DMS153 treated with DMSO at 0.1 percent for 48 hours (cell line): Measurements from ENCODE around the gene DYNLT2B.
"Not testable (repeated sequence)": the region's sequence is repeated elsewhere in the genome, so short reads cannot be mapped to it uniquely, and the experiment has no call there.

Experiments
- DNase-seq: peaks from one replicate; lab custom pipeline; 2025; ENCODE audit not compliant: unreplicated experiment; lab: John Stamatoyannopoulos, UW

The DYNLT2B gene

DNA sequence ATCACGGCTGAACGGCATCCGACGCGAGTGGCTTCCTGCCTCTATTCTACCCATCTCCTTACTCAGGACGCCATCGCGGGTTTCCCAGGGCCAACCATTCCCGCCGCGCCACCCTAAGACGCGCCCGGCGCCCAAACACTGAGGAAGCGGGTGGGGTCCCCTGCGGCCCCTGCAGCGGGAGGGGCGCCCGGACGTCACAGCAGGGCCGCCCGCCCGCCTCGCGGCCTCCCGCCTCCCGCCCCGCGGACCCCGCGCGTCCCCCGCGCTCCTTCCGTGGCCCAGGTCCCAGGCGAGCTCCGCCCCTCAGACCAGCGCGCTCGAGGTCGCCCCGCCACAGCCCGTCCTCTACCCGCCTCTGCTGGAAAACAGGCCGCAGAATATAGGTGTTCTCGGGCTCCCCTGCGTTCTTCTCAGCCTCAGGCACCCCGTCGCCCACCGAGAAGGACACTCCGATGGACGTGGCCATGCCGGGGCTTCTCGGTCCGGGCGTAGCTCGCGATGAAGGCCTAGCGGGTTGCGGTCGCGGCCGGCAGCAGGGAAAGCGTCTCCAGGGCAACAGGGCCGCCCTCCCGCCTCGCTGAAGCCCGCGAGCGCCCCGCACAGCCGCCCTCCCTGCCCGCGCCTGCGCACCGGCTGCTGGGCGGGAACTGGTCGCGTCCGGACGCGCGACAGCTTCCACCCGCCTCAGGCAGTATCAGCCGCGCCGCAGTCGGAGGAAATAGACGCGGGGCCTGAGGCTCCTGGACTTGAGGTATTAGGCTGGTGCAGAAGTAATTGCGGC, at the start of gene DYNLT2B:
Gene DYNLT2B, minus strand, starts transcription at position 554 of the 781 bp plus-strand sequence. Its CDS starts 88 bp downstream, at position 466.
- DNase-seq = peak; percentile 75

DNA sequence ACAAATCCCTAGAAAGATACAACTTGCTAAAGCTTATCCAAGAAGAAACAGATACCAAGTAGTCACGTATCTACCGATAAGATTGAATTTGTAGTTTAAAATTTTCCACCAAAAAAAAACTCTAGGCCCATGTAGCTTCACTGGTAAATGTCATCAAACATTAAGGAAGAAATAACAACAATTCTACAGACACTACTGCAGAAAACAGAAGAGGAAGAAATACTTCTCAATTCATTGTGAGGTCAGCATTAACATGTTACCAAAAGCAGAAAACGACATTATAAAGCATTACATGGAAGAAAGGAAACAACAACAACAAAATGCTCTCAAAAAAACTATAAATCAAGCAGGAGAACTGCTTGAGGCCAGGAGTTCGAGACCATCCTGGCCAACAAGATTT, 47.7 kb upstream of the DYNLT2B start:
- DNase-seq = no peak

DNA sequence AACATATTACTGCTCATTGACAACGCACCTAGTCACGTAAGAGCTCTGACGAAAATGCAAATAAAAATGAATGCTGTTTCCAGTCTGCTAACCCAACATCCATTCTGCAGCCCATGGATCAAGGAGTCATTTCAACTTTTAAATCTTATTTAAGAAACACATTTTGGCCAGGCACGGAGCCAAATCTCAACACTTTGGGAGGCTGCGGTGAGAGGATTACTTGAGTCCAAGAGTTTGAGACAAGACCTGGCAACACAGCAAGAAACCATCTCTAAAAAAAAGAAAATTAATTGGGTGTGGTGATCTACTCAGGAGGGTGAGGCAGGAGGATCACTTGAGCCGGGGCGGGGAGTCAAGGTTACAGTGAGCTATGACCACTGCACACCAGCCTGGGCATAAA, 42.5 kb upstream of the DYNLT2B start:
- no peak for DNase-seq

- not testable (repeated sequence) for DNase-seq
These were observed 40.5 kb upstream of the DYNLT2B start for GRCh38 chr3:196358540-196358939.

- DNase-seq = no peak
These were observed 39.9 kb upstream of the DYNLT2B start for GRCh38 chr3:196357905-196358304.

DNA sequence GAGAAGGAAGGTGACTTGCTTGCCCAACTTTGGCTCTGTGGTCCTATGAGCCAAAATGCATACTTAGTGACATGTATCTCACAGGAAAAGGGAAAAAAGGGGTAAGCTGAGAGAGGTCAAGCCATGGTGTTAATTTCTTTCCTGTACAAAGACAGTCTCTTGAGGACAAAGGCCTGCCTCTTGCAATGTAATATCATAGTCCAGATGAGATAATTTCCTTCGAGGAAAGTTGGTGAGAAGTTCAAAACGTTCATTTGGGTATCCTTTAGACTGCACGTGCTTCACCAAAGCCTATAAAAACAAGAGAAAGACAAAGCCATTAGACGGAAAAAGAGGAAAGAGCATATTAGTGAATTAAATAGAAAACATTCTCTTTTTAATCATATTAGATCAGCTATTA, 38.5 kb upstream of the DYNLT2B start:
- no peak for DNase-seq

GRCh38 chr3:196355668-196356067, 37.6 kb upstream of the DYNLT2B start:
- DNase-seq = no peak

GRCh38 chr3:196354132-196354531, 36.1 kb upstream of the DYNLT2B start:
- no peak for DNase-seq

DNA sequence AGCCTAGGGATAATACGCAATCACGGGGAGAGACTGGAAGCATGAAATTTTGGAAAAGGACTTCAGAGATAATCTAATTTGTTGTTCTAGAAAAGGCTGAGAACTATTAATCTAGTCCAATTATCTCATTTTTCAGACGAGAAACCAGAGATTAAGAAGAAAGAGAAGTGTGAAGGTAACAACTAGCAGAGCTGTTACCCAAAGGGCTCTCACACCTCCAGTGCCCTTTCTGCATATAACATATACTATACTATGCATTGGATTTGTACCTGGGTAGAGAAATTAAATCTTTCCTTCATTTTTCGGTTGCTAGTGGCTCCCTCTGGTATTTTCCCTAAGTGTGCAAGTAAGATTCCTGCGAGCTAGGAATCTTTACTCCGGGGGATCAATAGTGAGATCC, 33.5 kb upstream of the DYNLT2B start:
- no peak for DNase-seq

- DNase-seq = no peak
These were observed 32.0 kb upstream of the DYNLT2B start for GRCh38 chr3:196350067-196350466.

DNA sequence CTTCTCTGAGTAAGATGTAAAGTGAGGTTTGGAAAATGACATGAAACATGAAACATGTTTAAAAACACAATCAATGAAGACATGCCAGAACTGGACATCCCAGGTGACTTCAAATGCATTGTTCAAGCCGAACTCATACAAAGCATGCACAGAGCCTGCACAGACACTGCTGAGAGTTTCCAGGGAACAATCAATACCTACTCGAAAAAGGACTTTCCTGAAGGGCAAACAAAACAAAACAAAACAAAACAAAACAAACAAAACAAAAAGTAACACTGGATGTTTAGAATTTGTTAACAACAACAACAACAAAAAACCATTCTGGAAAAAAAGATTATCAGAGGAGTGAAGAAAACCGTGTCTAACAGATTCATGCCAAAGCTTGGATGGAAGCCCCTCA, 30.7 kb upstream of the DYNLT2B start:
- no peak for DNase-seq

DNA sequence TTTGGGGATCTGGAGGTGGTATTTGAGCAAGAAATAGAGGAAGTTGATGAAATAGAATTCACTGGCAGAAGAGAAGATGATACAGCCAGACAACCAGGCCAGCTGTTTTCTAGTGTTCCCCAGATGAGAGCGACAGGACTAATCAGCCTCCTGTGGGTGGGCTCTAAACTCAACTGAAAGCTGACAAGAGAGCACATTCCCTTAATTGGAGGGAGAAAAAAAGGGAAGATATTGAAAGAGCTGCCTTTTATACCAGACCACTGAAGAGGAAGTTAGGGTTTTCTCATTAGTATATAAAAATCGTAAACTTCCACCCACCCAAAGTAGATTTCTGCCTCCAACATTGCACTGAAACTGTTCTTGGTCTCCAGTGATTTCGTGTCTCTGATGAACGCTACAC, 26.6 kb upstream of the DYNLT2B start:
- no peak for DNase-seq

GRCh38 chr3:196343917-196344316, 25.9 kb upstream of the DYNLT2B start:
- not testable (repeated sequence) for DNase-seq

DNA sequence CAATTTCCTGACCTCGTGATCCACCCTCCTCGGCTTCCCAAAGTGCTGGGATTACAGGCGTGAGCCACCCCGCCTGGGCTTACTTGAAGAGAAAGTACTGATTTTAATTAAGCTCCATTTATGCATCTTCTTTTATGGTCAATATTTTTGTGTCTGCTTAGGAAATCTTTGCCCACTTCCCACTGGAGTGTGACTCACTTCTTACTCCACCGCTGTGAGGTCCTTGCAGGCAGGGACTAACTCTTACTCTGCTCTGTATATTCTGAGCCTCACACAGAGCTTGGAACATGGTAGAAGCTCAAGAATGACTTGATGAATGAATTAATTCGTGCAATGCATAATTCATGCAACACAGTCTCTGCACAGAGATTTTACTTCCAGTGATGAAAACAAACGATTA, 23.1 kb upstream of the DYNLT2B start:
- no peak for DNase-seq

GRCh38 chr3:196340466-196340865, 22.4 kb upstream of the DYNLT2B start:
- DNase-seq = no peak

- DNase-seq = no peak
These were observed 21.6 kb upstream of the DYNLT2B start for GRCh38 chr3:196339493-196340254.

DNA sequence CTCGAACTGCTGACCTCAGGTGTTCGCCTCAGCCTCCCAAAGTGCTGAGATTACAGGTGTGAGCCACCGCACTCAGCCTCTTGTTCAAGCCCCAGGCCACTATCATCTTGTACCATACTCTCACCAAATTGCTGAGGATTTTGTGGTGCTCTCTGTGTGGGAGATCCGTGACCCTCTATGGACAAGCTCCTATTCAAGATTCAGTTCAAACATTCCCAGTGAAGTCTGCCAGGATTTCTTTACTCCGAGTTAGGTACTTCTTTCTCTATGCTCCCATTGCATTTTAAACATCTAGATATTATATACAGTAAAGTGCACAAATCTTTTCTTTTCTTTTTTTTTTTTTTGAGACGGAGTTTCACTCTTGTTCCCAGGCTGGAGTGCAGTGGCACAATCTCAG, 21.0 kb upstream of the DYNLT2B start:
- no peak for DNase-seq

DNA sequence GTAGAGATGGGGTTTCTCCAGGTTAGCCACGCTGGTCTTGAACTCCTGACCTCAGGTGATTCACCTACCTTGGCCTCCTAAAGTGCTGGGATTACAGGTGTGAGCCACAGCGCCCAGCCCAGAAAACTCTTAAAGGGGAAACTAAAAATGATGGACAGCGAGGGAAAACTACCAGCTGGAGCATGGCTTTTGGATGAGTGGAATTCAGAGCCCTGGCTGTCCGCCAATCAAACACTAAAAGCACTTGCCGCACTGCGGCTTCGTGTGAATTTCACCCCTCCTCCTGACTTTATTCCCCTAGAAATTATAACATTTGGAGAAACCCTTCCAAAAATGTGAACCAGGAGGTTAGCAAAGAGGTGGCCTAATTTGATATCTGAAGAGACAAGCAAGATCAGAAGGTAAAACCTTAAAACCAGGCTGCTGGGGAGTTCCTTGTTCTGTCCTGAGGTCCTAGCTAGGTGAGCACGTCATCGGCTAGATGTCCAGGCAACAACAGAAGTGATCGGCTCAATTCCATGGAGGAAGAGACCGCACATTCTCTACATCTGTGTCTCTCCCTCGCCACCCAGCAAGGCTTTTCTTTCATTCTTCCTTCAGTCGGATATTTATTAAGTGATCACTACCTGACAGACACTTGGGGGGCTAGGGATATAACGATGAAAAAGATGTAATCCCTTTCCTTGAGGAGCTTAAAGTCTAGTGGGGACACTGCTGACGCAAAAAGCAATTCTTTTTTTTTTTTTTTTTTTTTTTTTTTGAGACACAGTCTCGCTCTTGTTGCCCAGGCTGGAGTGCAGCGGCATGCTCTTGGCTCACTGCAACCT, 18.5 kb upstream of the DYNLT2B start:
- DNase-seq = peak; percentile 81

- no peak for DNase-seq
These were observed 17.5 kb upstream of the DYNLT2B start for GRCh38 chr3:196335503-196335948.

- DNase-seq = no peak
These were observed 16.9 kb upstream of the DYNLT2B start for GRCh38 chr3:196334982-196335381.

DNA sequence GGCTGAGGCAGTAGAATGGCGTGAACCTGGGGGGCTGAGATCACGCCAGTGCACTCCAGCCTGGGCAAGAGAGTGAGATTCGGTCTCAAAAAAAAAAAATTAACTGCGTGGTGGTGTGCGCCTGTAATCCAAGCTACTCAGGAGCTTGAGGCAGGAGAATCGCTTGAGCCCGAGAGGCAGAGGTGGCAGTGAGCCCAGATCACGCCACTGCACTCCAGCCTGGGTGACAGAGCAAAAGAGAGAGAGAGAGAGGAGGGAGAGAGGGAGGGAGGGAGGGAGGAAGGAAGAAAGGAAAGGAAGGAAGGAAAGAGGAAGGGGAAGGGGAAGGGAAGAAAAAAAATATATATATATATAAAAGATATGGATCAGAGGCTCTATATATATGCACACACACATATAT, 14.1 kb upstream of the DYNLT2B start:
- no peak for DNase-seq
